A673 (cell line): Measurements from ENCODE around the gene IBTK. TPM values are rescaled to one million over a fixed set of nuclear protein-coding genes. Genes with fewer than 3 reads are reported as not detected.

Experiments
- BruUV-seq: library from RNA; stranded (reverse); fragments of 400-500 nt; replicated peaks from 2 replicates; lab custom pipeline; 2021; lab: Mats Ljungman, UMichigan
- CTCF ChIA-PET: fragments of 300-600 bp; sonication (Branson Sonifier 250); formaldehyde crosslinking; loops from one replicate; lab custom pipeline; 2022; ENCODE audit warnings: antibody characterized with exemption; lab: Charles Lee
- POLR2A ChIA-PET: fragments of 300-600 bp; sonication (Branson Sonifier 250); formaldehyde crosslinking; loops from one replicate; lab custom pipeline; 2022; ENCODE audit warnings: antibody characterized with exemption; ENCODE audit not compliant: low non-redundant PET; lab: Charles Lee
- DNase-seq: peaks from one replicate; pipeline ENCODE4 v3.0.0-alpha.2; 2015; ENCODE audit warnings: low spot score
- H3K27ac ChIP-seq: fragments of 200-600 bp; sonication (generic); 2 replicates; pipeline ENCODE4 v1.5.1; 2016; ENCODE audit warnings: mixed run types, low read depth, mild to moderate bottlenecking, mixed read lengths, antibody characterized with exemption, low read length; ENCODE audit not compliant: poor library complexity, severe bottlenecking
- H3K27me3 ChIP-seq: fragments of 200-600 bp; sonication (generic); replicated peaks from 2 replicates; pipeline ENCODE4 v1.6.1; 2017; ENCODE audit warnings: mixed run types, low read depth, mild to moderate bottlenecking, mixed read lengths, antibody characterized with exemption, low read length; ENCODE audit not compliant: insufficient read depth, poor library complexity
- H3K36me3 ChIP-seq: fragments of 200-600 bp; sonication (generic); 2 replicates; pipeline ENCODE4 v1.6.1; 2016; ENCODE audit warnings: mixed run types, mild to moderate bottlenecking, mixed read lengths, antibody characterized with exemption, low read length; ENCODE audit not compliant: insufficient read depth, poor library complexity, severe bottlenecking
- H3K4me1 ChIP-seq: fragments of 200-600 bp; sonication (generic); 2 replicates; pipeline ENCODE4 v1.6.1; 2017; ENCODE audit warnings: mixed run types, mild to moderate bottlenecking, mixed read lengths, antibody characterized with exemption, low read length; ENCODE audit not compliant: insufficient read depth, poor library complexity, severe bottlenecking
- H3K4me3 ChIP-seq: fragments of 200-600 bp; sonication (generic); 2 replicates; pipeline ENCODE4 v1.5.1; 2016; ENCODE audit warnings: low read depth, mixed run types, mild to moderate bottlenecking, mixed read lengths, low read length; ENCODE audit not compliant: poor library complexity, severe bottlenecking
- H3K9me3 ChIP-seq: fragments of 200-600 bp; sonication (generic); 2 replicates; pipeline ENCODE4 v1.6.1; 2016; ENCODE audit warnings: mixed run types, low read depth, mild to moderate bottlenecking, mixed read lengths, antibody characterized with exemption, low read length; ENCODE audit not compliant: poor library complexity, severe bottlenecking
- CTCF ChIP-seq: fragments of 300-800, 200-600 bp; sonication (generic); conservative IDR thresholded peaks from 2 replicates; pipeline ENCODE4 v1.5.1; 2017; ENCODE audit warnings: low read depth, mild to moderate bottlenecking, antibody characterized with exemption, low read length, moderate library complexity, mixed read lengths
- EZH2 ChIP-seq: fragments of 200-600 bp; sonication (generic); IDR thresholded peaks from 2 replicates; pipeline ENCODE4 v1.6.1; 2017; ENCODE audit warnings: borderline replicate concordance, low read depth, mild to moderate bottlenecking, mixed read lengths, antibody characterized with exemption, low read length; ENCODE audit not compliant: poor library complexity, severe bottlenecking
- intact Hi-C: fragments of 100-400 bp; cut with micrococcal nuclease; formaldehyde crosslinking; loops from one replicate; pipeline ENCODE4 v1.10.0; 2022; ENCODE audit not compliant: unreplicated experiment
- total RNA-seq: library from RNA; stranded (reverse); gene quantifications from 2 replicates; pipeline ENCODE4 v1.2.3, GENCODE V29; 2021

Gene IBTK
- total RNA-seq, 1 experiment from 2014 or later = 41.3 TPM

GRCh38 chr6:82179415-82179814, 68.1 kb downstream of the IBTK start:
- Histone ChIP-seq H3K9me3 (no peaks in the 10 kb centered on the region), H3K27ac (no peak overlapping the region), H3K27me3 (no peaks in the 10 kb centered on the region), H3K4me1 (peaks cover 39% of the 10 kb centered on the region), H3K36me3 (peaks cover 20% of the 10 kb centered on the region), H3K4me3 (no peak overlapping the region)
- TF ChIP-seq EZH2 (no peak), CTCF (no peak)
- CTCF ChIA-PET = no interaction called here
- BruUV-seq = no TSS peak
- DNase-seq = no peak
- intact Hi-C loops = loop anchor here (2.0 to 10.0 kb wide), 6 partner anchors 92 to 1575 kb away; partner anchors contain the start of gene TENT5A
- POLR2A ChIA-PET = no interaction called here

- no peak for TF ChIP-seq EZH2
- no peak for TF ChIP-seq CTCF
- Histone ChIP-seq H3K27me3 (no peaks in the 10 kb centered on the region), H3K27ac (no peak overlapping the region), H3K9me3 (no peaks in the 10 kb centered on the region), H3K36me3 (peaks cover 19% of the 10 kb centered on the region), H3K4me3 (no peak overlapping the region), H3K4me1 (peaks cover 45% of the 10 kb centered on the region)
- peak; percentile 19 for DNase-seq
- intact Hi-C loops = loop anchor here (2.0 to 10.0 kb wide), 6 partner anchors 91 to 1574 kb away; partner anchors contain the start of gene TENT5A
- BruUV-seq = no TSS peak
- ChIA-PET CTCF (no interaction called here), POLR2A (no interaction called here)
These were observed 68.8 kb downstream of the IBTK start for GRCh38 chr6:82178759-82179112.

GRCh38 chr6:82178077-82178758, 69.3 kb downstream of the IBTK start:
- Histone ChIP-seq H3K27me3 (no peaks in the 10 kb centered on the region), H3K27ac (no peak overlapping the region), H3K9me3 (no peaks in the 10 kb centered on the region), H3K36me3 (peaks cover 19% of the 10 kb centered on the region), H3K4me1 (peaks cover 48% of the 10 kb centered on the region), H3K4me3 (no peak overlapping the region)
- CTCF ChIA-PET = interaction anchor here (0.5 to 1.0 kb wide), 2 partner anchors 138 to 913 kb away, joined by 4 to 6 read pairs; no protein-coding TSS in a partner anchor
- no TSS peak for BruUV-seq
- peak; percentile 74 for DNase-seq
- intact Hi-C loops = loop anchor here (2.0 to 10.0 kb wide), 6 partner anchors 91 to 1573 kb away; partner anchors contain the start of gene TENT5A
- peak; percentile 78 for TF ChIP-seq CTCF
- no peak for TF ChIP-seq EZH2
- POLR2A ChIA-PET = no interaction called here
